HepG2 (cell line): Measurements from ENCODE around the gene SH2D3A. TPM values are rescaled to one million over a fixed set of nuclear protein-coding genes. Genes with fewer than 3 reads are reported as not detected.

Experiments used
- ATRX ChIP-seq: sonication (generic); formaldehyde crosslinking; IDR thresholded peaks from 2 replicates; pipeline ENCODE4 v1.4.0; 2020; ENCODE audit warnings: missing genetic modification reagents, borderline replicate concordance
- CENPX ChIP-seq: sonication (generic); formaldehyde crosslinking; IDR thresholded peaks from 2 replicates; pipeline ENCODE4 v1.9.0; 2021; ENCODE audit warnings: mild to moderate bottlenecking, missing genetic modification reagents, moderate library complexity
- DR1 ChIP-seq: sonication (generic); formaldehyde crosslinking; IDR thresholded peaks from 2 replicates; pipeline ENCODE4 v1.8.0; 2021; ENCODE audit warnings: mild to moderate bottlenecking, missing genetic modification reagents, inconsistent platforms
- IRF2 ChIP-seq: IDR thresholded peaks from 2 replicates; pipeline ENCODE4 v1.6.1; 2018; ENCODE audit warnings: missing genetic modification reagents, missing compliant biosample characterization
- JDP2 ChIP-seq: sonication (generic); formaldehyde crosslinking; IDR thresholded peaks from 2 replicates; pipeline ENCODE4 v1.8.1; 2022; ENCODE audit warnings: missing genetic modification reagents, borderline replicate concordance
- MAZ ChIP-seq, 2 experiments: sonication (generic) in 1 of 2; formaldehyde crosslinking in 1 of 2; IDR thresholded peaks; 2 replicates each; pipeline versions ENCODE4 v1.5.0 to v1.6.1; 2012 to 2020; ENCODE audit warnings: low read depth in 2 of 2, mild to moderate bottlenecking in 2 of 2, borderline replicate concordance in 1 of 2, improper control_type of control experiment in 1 of 2, low read length in 1 of 2, missing genetic modification reagents in 1 of 2, moderate library complexity in 1 of 2
- MIER2 ChIP-seq: IDR thresholded peaks from 2 replicates; pipeline ENCODE4 v1.6.1; 2016; ENCODE audit warnings: missing biosample characterization, missing genetic modification reagents
- NFYC ChIP-seq: IDR thresholded peaks from 2 replicates; pipeline ENCODE4 v1.6.1; 2016; ENCODE audit warnings: missing genetic modification reagents, missing compliant biosample characterization
- REXO4 ChIP-seq: sonication (generic); formaldehyde crosslinking; IDR thresholded peaks from 2 replicates; pipeline ENCODE4 v1.8.0; 2022; ENCODE audit warnings: missing genetic modification reagents, mild to moderate bottlenecking, borderline replicate concordance
- SMAD3 ChIP-seq: sonication (generic); formaldehyde crosslinking; IDR thresholded peaks from 2 replicates; pipeline ENCODE4 v1.4.0; 2020; ENCODE audit warnings: missing genetic modification reagents
- SMC3 ChIP-seq: IDR thresholded peaks from 2 replicates; pipeline ENCODE4 v1.6.1; 2011; ENCODE audit warnings: low read length, improper control_type of control experiment
- SNAI1 ChIP-seq: sonication (generic); formaldehyde crosslinking; IDR thresholded peaks from 2 replicates; pipeline ENCODE4 v1.5.0; 2020; ENCODE audit warnings: mild to moderate bottlenecking, missing genetic modification reagents, borderline replicate concordance
- SP5 ChIP-seq: IDR thresholded peaks from 2 replicates; pipeline ENCODE4 v1.6.1; 2016; ENCODE audit warnings: low read depth, borderline replicate concordance
- TMF1 ChIP-seq: sonication (generic); formaldehyde crosslinking; IDR thresholded peaks from 2 replicates; pipeline ENCODE4 v1.8.1; 2022; ENCODE audit warnings: low read depth, missing genetic modification reagents
- ZKSCAN1 ChIP-seq: fragments of 150-350 bp; IDR thresholded peaks from 2 replicates; pipeline ENCODE4 v1.6.1; 2014; ENCODE audit warnings: low read length
- ZNF430 ChIP-seq: sonication (generic); formaldehyde crosslinking; IDR thresholded peaks from 2 replicates; pipeline ENCODE4 v1.9.0; 2021; ENCODE audit warnings: mild to moderate bottlenecking, missing genetic modification reagents
- ZNF703 ChIP-seq: sonication (generic); formaldehyde crosslinking; IDR thresholded peaks from 2 replicates; pipeline ENCODE4 v1.5.1; 2020; ENCODE audit warnings: missing genetic modification reagents, mild to moderate bottlenecking, moderate library complexity, borderline replicate concordance
- ZNF724P ChIP-seq: sonication (generic); formaldehyde crosslinking; IDR thresholded peaks from 2 replicates; pipeline ENCODE4 v1.8.0; 2022; ENCODE audit warnings: missing genetic modification reagents, borderline replicate concordance
- ZNF770 ChIP-seq: sonication (generic); formaldehyde crosslinking; IDR thresholded peaks from 2 replicates; pipeline ENCODE4 v1.5.0; 2020; ENCODE audit warnings: mild to moderate bottlenecking, missing genetic modification reagents
- ZNF777 ChIP-seq: sonication (generic); formaldehyde crosslinking; IDR thresholded peaks from 2 replicates; pipeline ENCODE4 v1.4.0; 2020; ENCODE audit warnings: missing genetic modification reagents
- ZSCAN25 ChIP-seq: sonication (generic); formaldehyde crosslinking; IDR thresholded peaks from 2 replicates; pipeline ENCODE4 v1.8.0; 2022; ENCODE audit warnings: mild to moderate bottlenecking, missing genetic modification reagents
- polyA plus RNA-seq, 8 experiments: library from polyadenylated mRNA; depleted of rRNA in 3 of 8; stranded (reverse) in 7 of 8; unstranded in 1 of 8; fragments of >200 nt; fragmentation: Illumina TruSeq in 4 of 8; extraction: Trizol in 4 of 8; gene quantifications; 2 replicates each; pipeline versions ENCODE4 v1.2.1 to v1.2.3, GENCODE V29; 2011 to 2016; ENCODE audit warnings: low read depth in 4 of 8, missing spikeins in 1 of 8, mixed read lengths in 1 of 8; ENCODE audit not compliant: insufficient read depth in 1 of 8
- total RNA-seq, 5 experiments: library from RNA; depleted of rRNA; stranded (reverse); fragments of >200 nt; fragmentation: Illumina TruSeq; extraction: Trizol; gene quantifications; 2 replicates each; pipeline ENCODE4 v1.2.3, GENCODE V29; 2016; ENCODE audit warnings: low read depth in 1 of 5
- TF ChIP-seq, protein P1 (sequence below): sonication (generic); formaldehyde crosslinking; IDR thresholded peaks from 2 replicates; pipeline ENCODE4 v1.5.0; 2020; ENCODE audit warnings: mild to moderate bottlenecking, low read depth, missing genetic modification reagents, borderline replicate concordance
- TF ChIP-seq, protein P2 (sequence below): IDR thresholded peaks from 2 replicates; pipeline ENCODE4 v1.6.1; 2018; ENCODE audit warnings: missing genetic modification reagents
- TF ChIP-seq, protein P3 (sequence below): sonication (generic); formaldehyde crosslinking; IDR thresholded peaks from 2 replicates; pipeline ENCODE4 v1.8.1; 2023; ENCODE audit warnings: mild to moderate bottlenecking, missing genetic modification reagents, borderline replicate concordance
- TF ChIP-seq, protein P4 (sequence below): sonication (generic); formaldehyde crosslinking; IDR thresholded peaks from 2 replicates; pipeline ENCODE4 v1.5.0; 2020; ENCODE audit warnings: mild to moderate bottlenecking, missing genetic modification reagents

SH2D3A gene
- total and polyA plus RNA-seq, 2 of the 13 experiments (the other 11 are each of a cell fraction or from before 2014, with no cell fraction given): 1.0 to 2.2 TPM

DNA sequence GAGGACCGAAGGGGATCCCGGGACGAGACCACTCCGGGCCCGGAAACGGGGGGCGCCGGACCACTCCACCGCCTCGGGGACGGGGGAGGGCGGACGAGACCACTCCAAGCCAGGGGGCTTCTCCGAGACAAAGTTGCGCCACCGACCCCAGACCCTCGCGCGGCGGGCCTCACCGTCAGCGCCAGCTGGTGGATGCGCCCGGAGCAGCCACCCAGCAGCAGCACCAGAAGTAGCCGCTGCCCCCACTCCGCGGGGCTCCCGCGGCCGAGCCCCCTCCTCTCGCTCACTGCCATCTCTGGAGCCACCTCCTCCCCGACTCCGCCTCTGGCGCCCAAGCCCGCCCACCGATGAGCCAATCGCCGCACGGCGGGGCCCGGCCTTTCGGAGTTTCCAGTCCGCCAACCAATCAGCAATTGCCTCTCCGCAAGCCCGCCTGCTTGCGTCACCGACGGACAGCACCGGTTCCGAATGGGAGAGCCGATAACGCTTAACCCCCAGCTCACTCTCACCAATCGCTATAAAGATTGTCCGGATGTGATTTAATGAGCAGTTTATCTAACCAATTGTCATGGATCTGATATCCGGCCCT is 29.9 kb downstream of the SH2D3A start, which contains the start of gene GPR108 (continued):
- TF ChIP-seq ZNF770 (CRISPR knock-in tag) (no peak), SP5 (CRISPR knock-in tag) (no peak), ZNF777 (CRISPR knock-in tag) (no peak), ZKSCAN1 (no peak), ZNF703 (CRISPR knock-in tag) (no peak), MIER2 (CRISPR knock-in tag) (no peak), TMF1 (CRISPR knock-in tag) (no peak), CENPX (no peak), REXO4 (CRISPR knock-in tag) (no peak), ZSCAN25 (no peak), IRF2 (CRISPR knock-in tag) (no peak), SMAD3 (CRISPR knock-in tag) (no peak), ZNF724P (CRISPR knock-in tag) (0 out of 2 replicates have a peak, but pooled peaks have one; percentile 48), SNAI1 (CRISPR knock-in tag) (no peak), MAZ (IDR thresholded peaks at IDR 0.05; ENCODE audit: borderline replicate concordance, low read depth, low read length) (peak; percentile 98), MAZ (CRISPR knock-in tag; IDR thresholded peaks at IDR 0.05; ENCODE audit: low read depth) (peak; percentile 89), SMC3 (no peak), ZNF430 (CRISPR knock-in tag) (no peak), NFYC (CRISPR knock-in tag) (peak; percentile 99), ATRX (no peak), JDP2 (CRISPR knock-in tag) (no peak), DR1 (no peak)
- TF ChIP-seq, protein P1, sequence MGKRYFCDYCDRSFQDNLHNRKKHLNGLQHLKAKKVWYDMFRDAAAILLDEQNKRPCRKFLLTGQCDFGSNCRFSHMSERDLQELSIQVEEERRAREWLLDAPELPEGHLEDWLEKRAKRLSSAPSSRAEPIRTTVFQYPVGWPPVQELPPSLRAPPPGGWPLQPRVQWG (CRISPR knock-in tag): no peak
- TF ChIP-seq, protein P2, sequence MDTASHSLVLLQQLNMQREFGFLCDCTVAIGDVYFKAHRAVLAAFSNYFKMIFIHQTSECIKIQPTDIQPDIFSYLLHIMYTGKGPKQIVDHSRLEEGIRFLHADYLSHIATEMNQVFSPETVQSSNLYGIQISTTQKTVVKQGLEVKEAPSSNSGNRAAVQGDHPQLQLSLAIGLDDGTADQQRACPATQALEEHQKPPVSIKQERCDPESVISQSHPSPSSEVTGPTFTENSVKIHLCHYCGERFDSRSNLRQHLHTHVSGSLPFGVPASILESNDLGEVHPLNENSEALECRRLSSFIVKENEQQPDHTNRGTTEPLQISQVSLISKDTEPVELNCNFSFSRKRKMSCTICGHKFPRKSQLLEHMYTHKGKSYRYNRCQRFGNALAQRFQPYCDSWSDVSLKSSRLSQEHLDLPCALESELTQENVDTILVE (CRISPR knock-in tag): no peak
- TF ChIP-seq, protein P3, sequence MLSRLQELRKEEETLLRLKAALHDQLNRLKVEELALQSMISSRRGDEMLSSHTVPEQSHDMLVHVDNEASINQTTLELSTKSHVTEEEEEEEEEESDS (CRISPR knock-in tag): no peak
- TF ChIP-seq, protein P4, sequence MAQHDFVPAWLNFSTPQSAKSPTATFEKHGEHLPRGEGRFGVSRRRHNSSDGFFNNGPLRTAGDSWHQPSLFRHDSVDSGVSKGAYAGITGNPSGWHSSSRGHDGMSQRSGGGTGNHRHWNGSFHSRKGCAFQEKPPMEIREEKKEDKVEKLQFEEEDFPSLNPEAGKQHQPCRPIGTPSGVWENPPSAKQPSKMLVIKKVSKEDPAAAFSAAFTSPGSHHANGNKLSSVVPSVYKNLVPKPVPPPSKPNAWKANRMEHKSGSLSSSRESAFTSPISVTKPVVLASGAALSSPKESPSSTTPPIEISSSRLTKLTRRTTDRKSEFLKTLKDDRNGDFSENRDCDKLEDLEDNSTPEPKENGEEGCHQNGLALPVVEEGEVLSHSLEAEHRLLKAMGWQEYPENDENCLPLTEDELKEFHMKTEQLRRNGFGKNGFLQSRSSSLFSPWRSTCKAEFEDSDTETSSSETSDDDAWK: no peak
